Nephron (organoid): ENCODE data around the gene FAM184B.

Experiments used
- H3K27ac Mint-ChIP-seq, 3 experiments: 2 replicates each; pipeline ENCODE4 v1.8.0; 2020; ENCODE audit warnings: mixed read lengths in 3 of 3, mild to moderate bottlenecking in 2 of 3, moderate library complexity in 1 of 3
- H3K27me3 Mint-ChIP-seq: 2 replicates; pipeline ENCODE4 v1.8.0; 2021; ENCODE audit warnings: low read depth, mild to moderate bottlenecking, moderate library complexity, mixed read lengths
- H3K36me3 Mint-ChIP-seq: 2 replicates; pipeline ENCODE4 v1.8.0; 2020; ENCODE audit warnings: low read depth, mixed read lengths
- H3K4me1 Mint-ChIP-seq: 2 replicates; pipeline ENCODE4 v1.8.0; 2020; ENCODE audit warnings: mixed read lengths
- H3K4me3 Mint-ChIP-seq, 3 experiments: 2 replicates each; pipeline ENCODE4 v1.8.0; 2020; ENCODE audit warnings: mild to moderate bottlenecking in 3 of 3, mixed read lengths in 3 of 3, moderate library complexity in 2 of 3
- H3K9me3 Mint-ChIP-seq: 2 replicates; pipeline ENCODE4 v1.8.0; 2020; ENCODE audit warnings: mixed read lengths
- TF ChIP-seq, protein P1 (sequence below), 3 experiments: fragments of 200-600 bp; sonication (generic); IDR thresholded peaks; one replicate each; pipeline ENCODE4 v1.5.0; 2021; ENCODE audit warnings: antibody characterized with exemption in 3 of 3; ENCODE audit not compliant: unreplicated experiment in 3 of 3

FAM184B gene

DNA sequence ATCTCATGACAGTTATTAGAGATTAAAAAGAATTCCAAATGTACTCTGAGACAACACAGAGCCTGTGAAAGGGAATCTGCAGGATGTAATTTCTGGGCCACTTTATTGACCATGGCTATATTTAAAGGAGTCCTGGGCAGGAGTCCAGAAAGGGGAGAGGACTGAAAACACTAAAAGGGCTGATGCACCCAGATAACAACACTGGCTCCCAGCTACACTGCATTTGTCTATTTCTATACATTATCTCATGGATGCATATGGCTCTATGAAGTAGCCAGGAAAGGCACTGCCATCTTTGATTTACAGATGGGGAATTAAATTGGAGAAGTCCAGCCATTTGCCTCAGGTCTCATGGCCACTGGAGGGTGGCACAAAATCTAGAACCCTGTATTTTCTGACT lies 111.0 kb downstream of the FAM184B start:
- Mint-ChIP-seq H3K27me3 (peaks cover 3% of the 10 kb centered on the region), H3K9me3 (peaks cover 14% of the 10 kb centered on the region), H3K4me3 (no peak overlapping the region), H3K36me3 (no peaks in the 10 kb centered on the region), H3K27ac (no peak overlapping the region), H3K4me1 (no peaks in the 10 kb centered on the region)
- TF ChIP-seq, protein P1, sequence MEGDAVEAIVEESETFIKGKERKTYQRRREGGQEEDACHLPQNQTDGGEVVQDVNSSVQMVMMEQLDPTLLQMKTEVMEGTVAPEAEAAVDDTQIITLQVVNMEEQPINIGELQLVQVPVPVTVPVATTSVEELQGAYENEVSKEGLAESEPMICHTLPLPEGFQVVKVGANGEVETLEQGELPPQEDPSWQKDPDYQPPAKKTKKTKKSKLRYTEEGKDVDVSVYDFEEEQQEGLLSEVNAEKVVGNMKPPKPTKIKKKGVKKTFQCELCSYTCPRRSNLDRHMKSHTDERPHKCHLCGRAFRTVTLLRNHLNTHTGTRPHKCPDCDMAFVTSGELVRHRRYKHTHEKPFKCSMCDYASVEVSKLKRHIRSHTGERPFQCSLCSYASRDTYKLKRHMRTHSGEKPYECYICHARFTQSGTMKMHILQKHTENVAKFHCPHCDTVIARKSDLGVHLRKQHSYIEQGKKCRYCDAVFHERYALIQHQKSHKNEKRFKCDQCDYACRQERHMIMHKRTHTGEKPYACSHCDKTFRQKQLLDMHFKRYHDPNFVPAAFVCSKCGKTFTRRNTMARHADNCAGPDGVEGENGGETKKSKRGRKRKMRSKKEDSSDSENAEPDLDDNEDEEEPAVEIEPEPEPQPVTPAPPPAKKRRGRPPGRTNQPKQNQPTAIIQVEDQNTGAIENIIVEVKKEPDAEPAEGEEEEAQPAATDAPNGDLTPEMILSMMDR (IDR thresholded peaks at IDR 0.05; ENCODE audit: unreplicated experiment in 3 of 3): no peak

DNA sequence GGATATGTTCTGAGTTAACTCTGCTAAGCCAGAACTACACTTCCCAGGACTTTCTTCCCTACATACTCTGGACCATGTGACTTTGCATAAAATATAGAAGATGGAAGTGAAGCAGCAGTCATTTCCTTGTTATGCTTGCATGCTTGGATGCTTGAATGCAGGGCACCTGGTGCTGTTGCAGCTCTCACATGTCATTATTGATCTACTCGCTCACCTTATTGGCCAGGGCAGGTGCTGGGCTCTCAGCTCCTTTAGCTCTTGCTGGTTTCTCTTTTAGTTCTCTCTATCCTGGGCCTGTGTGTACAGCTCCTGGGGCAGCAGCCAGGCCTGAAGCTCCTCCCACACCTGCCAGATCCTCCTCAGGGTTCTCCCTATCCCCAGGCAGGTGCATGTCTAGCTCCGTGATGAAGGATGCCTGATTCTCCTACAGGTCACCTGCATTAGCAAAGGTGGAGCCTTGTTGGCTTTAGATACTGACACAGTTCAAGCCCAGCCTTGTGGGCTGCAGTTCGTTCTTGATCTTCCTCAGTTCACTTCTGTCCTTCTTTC lies 113.7 kb downstream of the FAM184B start:
- Mint-ChIP-seq H3K4me3 (no peak overlapping the region), H3K36me3 (no peaks in the 10 kb centered on the region), H3K9me3 (peaks cover 9% of the 10 kb centered on the region), H3K27ac (no peak overlapping the region), H3K27me3 (peaks cover 7% of the 10 kb centered on the region), H3K4me1 (no peaks in the 10 kb centered on the region)
- TF ChIP-seq, protein P1 (IDR thresholded peaks at IDR 0.05; ENCODE audit: unreplicated experiment in 3 of 3): no peak

DNA sequence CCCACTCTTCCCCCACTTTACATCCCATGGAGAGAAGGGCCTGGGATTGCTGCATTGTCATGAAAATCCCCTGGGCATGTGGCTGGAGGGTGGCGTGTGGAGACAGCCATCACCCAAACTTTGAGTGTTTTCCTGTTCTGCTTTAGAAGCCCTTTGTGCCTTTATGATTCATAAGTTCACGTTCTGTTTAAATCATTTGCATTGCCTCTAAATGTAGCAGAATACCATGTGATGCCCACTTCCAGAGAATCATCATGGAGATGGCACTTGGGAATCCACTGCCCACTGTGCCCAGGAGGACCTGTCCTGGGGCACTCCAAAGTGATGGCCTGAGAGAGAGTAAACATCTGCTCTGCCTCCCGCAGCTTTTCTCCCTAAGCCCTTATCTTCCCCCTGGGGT lies 114.2 kb downstream of the FAM184B start:
- H3K36me3 Mint-ChIP-seq: no peaks in the 10 kb centered on the region
- H3K4me3 Mint-ChIP-seq: no peak overlapping the region
- no peaks in the 10 kb centered on the region for H3K4me1 Mint-ChIP-seq
- TF ChIP-seq, protein P1 (IDR thresholded peaks at IDR 0.05; ENCODE audit: unreplicated experiment in 3 of 3): no peak
- H3K27ac Mint-ChIP-seq: no peak overlapping the region
- H3K9me3 Mint-ChIP-seq: peaks cover 8% of the 10 kb centered on the region
- peaks cover 7% of the 10 kb centered on the region for H3K27me3 Mint-ChIP-seq

DNA sequence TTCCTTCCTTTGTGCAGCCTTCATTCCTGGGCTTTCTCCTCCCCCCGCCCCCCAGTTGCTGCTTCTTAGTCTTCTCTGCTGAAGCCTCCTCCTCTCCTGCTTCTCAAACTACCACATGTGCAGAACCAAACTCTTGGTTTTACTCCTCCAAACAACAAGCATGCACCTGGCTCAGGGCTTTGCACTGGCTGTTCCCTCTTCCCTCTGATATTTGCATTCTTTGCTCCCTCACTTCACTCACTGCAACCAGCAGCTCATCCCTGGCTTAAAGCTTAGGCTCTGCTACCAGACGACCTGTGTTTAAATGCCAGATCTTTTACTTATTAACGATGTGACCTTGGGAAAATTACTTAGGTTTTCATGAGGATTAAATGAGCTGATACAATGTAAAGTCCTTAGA lies 115.6 kb downstream of the FAM184B start:
- Mint-ChIP-seq H3K27me3 (peaks cover 7% of the 10 kb centered on the region), H3K36me3 (no peaks in the 10 kb centered on the region), H3K27ac (peak overlapping the region in 2 of 3 experiments; percentile 31 to 60), H3K4me1 (no peaks in the 10 kb centered on the region), H3K9me3 (no peaks in the 10 kb centered on the region), H3K4me3 (no peak overlapping the region)
- TF ChIP-seq, protein P1 (IDR thresholded peaks at IDR 0.05; ENCODE audit: unreplicated experiment in 3 of 3): no peak

DNA sequence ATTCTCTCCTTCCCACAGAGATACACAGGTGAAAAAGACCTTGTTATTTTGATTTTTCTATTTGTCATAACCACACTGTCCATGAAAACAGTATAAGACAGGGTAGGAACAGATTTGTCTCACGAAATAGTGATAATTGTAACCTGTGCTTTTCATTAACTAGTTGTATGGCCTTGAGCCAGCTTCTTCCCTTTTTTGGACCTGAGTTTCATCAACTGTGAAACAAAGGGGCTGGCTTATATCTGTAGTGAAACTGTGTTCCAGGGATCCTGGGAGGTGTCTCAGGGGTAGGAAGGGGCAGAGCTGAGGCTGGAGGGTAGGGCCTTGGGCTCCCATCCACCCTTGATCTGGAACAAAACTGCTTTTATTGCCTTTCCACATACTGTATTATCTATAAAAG lies 116.1 kb downstream of the FAM184B start:
- H3K9me3 Mint-ChIP-seq: no peaks in the 10 kb centered on the region
- TF ChIP-seq, protein P1 (IDR thresholded peaks at IDR 0.05; ENCODE audit: unreplicated experiment in 3 of 3): no peak
- no peak overlapping the region for H3K4me3 Mint-ChIP-seq
- no peaks in the 10 kb centered on the region for H3K4me1 Mint-ChIP-seq
- H3K27ac Mint-ChIP-seq: peak overlapping the region in 2 of 3 experiments; percentile 31 to 64
- H3K36me3 Mint-ChIP-seq: no peaks in the 10 kb centered on the region
- H3K27me3 Mint-ChIP-seq: peaks cover 7% of the 10 kb centered on the region

DNA sequence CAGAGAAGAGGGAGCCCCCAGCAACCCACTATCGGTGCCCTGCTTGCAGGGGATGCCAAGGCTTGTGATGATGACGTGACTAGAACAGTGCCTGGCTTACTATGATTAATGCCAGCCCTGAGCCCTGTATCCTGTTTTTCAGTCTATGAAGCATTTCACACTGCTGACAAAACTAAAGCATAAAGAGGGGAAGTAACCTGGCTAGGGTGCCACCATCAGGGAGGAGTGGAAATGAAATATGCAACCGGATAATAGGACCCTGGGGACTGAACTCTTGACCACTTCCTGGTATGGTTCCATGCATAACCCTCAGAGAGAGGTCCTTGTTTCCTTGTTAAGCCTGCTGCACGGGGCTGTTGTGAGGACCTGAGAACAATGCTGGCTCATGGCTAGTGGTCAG lies 116.7 kb downstream of the FAM184B start:
- TF ChIP-seq, protein P1 (IDR thresholded peaks at IDR 0.05; ENCODE audit: unreplicated experiment in 3 of 3): no peak
- no peaks in the 10 kb centered on the region for H3K4me1 Mint-ChIP-seq
- H3K4me3 Mint-ChIP-seq: no peak overlapping the region
- H3K9me3 Mint-ChIP-seq: no peaks in the 10 kb centered on the region
- H3K36me3 Mint-ChIP-seq: no peaks in the 10 kb centered on the region
- H3K27ac Mint-ChIP-seq: peak overlapping the region in 2 of 3 experiments; percentile 31 to 64
- peaks cover 4% of the 10 kb centered on the region for H3K27me3 Mint-ChIP-seq
